ENCODE measurements around the gene TLR5.

TLR5 gene

GRCh38 chr1:223147873-223148272, 4.8 kb upstream of the TLR5 start:
- Histone ChIP-seq H3K9me3 (ENCODE audit: insufficient read depth, low read length) (peaks cover 4% of the 10 kb centered on the region), H3K4me3 (ENCODE audit: low read length) (no peak overlapping the region), H3K27ac (ENCODE audit: low read length) (no peak overlapping the region), H3K36me3 (replicated peaks; ENCODE audit: low read depth, low read length) (no peaks in the 10 kb centered on the region), H3K9ac (ENCODE audit: low read length) (no peak overlapping the region), H3K27me3 (ENCODE audit: low read depth, low read length) (peaks cover 56% of the 10 kb centered on the region), H3K79me2 (ENCODE audit: low read length) (no peaks in the 10 kb centered on the region), H3K4me1 (ENCODE audit: low read length) (no peaks in the 10 kb centered on the region), H4K20me1 (ENCODE audit: insufficient read depth, low read length) (no peaks in the 10 kb centered on the region), H2AFZ (ENCODE audit: low read depth, low read length) (no peak overlapping the region), H3K4me2 (ENCODE audit: low read length) (no peak overlapping the region)
- no peak for TF ChIP-seq CTCF (IDR thresholded peaks at IDR 0.05; ENCODE audit: low read depth, low read length)
- no peak for TF ChIP-seq EZH2phosphoT487 (IDR thresholded peaks at IDR 0.05; ENCODE audit: low read depth)

GRCh38 chr1:223147409-223147808, 4.4 kb upstream of the TLR5 start:
- Histone ChIP-seq H3K4me2 (ENCODE audit: low read length) (no peak overlapping the region), H2AFZ (ENCODE audit: low read depth, low read length) (no peak overlapping the region), H3K79me2 (ENCODE audit: low read length) (no peaks in the 10 kb centered on the region), H4K20me1 (ENCODE audit: insufficient read depth, low read length) (no peaks in the 10 kb centered on the region), H3K27me3 (ENCODE audit: low read depth, low read length) (peaks cover 56% of the 10 kb centered on the region), H3K4me1 (ENCODE audit: low read length) (no peaks in the 10 kb centered on the region), H3K27ac (ENCODE audit: low read length) (no peak overlapping the region), H3K9ac (ENCODE audit: low read length) (no peak overlapping the region), H3K36me3 (replicated peaks; ENCODE audit: low read depth, low read length) (no peaks in the 10 kb centered on the region), H3K4me3 (ENCODE audit: low read length) (no peak overlapping the region), H3K9me3 (ENCODE audit: insufficient read depth, low read length) (peaks cover 4% of the 10 kb centered on the region)
- TF ChIP-seq CTCF (IDR thresholded peaks at IDR 0.05; ENCODE audit: low read depth, low read length) (no peak), EZH2phosphoT487 (IDR thresholded peaks at IDR 0.05; ENCODE audit: low read depth) (no peak)

GRCh38 chr1:223146745-223147144, 3.7 kb upstream of the TLR5 start:
- Histone ChIP-seq H2AFZ (ENCODE audit: low read depth, low read length) (no peak overlapping the region), H3K4me2 (ENCODE audit: low read length) (no peak overlapping the region), H3K4me1 (ENCODE audit: low read length) (peaks cover 3% of the 10 kb centered on the region; the same call in 1 of the 2 replicates), H3K27me3 (ENCODE audit: low read depth, low read length) (peaks cover 56% of the 10 kb centered on the region), H3K9me3 (ENCODE audit: insufficient read depth, low read length) (peaks cover 4% of the 10 kb centered on the region), H3K4me3 (ENCODE audit: low read length) (no peak overlapping the region), H4K20me1 (ENCODE audit: insufficient read depth, low read length) (no peaks in the 10 kb centered on the region), H3K27ac (ENCODE audit: low read length) (no peak overlapping the region), H3K79me2 (ENCODE audit: low read length) (no peaks in the 10 kb centered on the region), H3K36me3 (replicated peaks; ENCODE audit: low read depth, low read length) (no peaks in the 10 kb centered on the region), H3K9ac (ENCODE audit: low read length) (no peak overlapping the region)
- no peak for TF ChIP-seq EZH2phosphoT487 (IDR thresholded peaks at IDR 0.05; ENCODE audit: low read depth)
- no peak for TF ChIP-seq CTCF (IDR thresholded peaks at IDR 0.05; ENCODE audit: low read depth, low read length)

GRCh38 chr1:223144914-223145313, 1.9 kb upstream of the TLR5 start:
- TF ChIP-seq EZH2phosphoT487 (IDR thresholded peaks at IDR 0.05; ENCODE audit: low read depth) = no peak
- no peak for TF ChIP-seq CTCF (IDR thresholded peaks at IDR 0.05; ENCODE audit: low read depth, low read length)

More at GRCh38 chr1:223144914-223145313, 1.9 kb upstream of the TLR5 start:
- Histone ChIP-seq H3K9ac (ENCODE audit: low read length) (no peak overlapping the region), H3K79me2 (ENCODE audit: low read length) (no peaks in the 10 kb centered on the region), H3K4me2 (ENCODE audit: low read length) (no peak overlapping the region), H3K27me3 (ENCODE audit: low read depth, low read length) (peaks cover 45% of the 10 kb centered on the region), H3K4me1 (ENCODE audit: low read length) (peaks cover 3% of the 10 kb centered on the region; the same call in 1 of the 2 replicates), H3K27ac (ENCODE audit: low read length) (no peak overlapping the region), H3K36me3 (replicated peaks; ENCODE audit: low read depth, low read length) (no peaks in the 10 kb centered on the region), H3K4me3 (ENCODE audit: low read length) (no peak overlapping the region), H4K20me1 (ENCODE audit: insufficient read depth, low read length) (no peaks in the 10 kb centered on the region), H3K9me3 (ENCODE audit: insufficient read depth, low read length) (peaks cover 4% of the 10 kb centered on the region), H2AFZ (ENCODE audit: low read depth, low read length) (no peak overlapping the region)
